OCI-LY3 (cell line): ENCODE measurements around the gene RBM45.

Source experiments
- H2AFZ ChIP-seq: fragments of 200-600, 300-600 bp; shearing (Covaris generic); 2 replicates; pipeline ENCODE4 v1.6.0; 2014; ENCODE audit warnings: antibody characterized with exemption, low read depth, low read length
- H3K27ac ChIP-seq: fragments of 200-600, 300-600 bp; sonication (generic); 2 replicates; pipeline ENCODE4 v1.5.1; 2014; ENCODE audit warnings: mild to moderate bottlenecking, low read length, moderate library complexity, mixed read lengths
- H3K27me3 ChIP-seq: fragments of 200-600, 300-600 bp; sonication (generic); 2 replicates; pipeline ENCODE4 v1.6.1; 2014; ENCODE audit warnings: low read depth, low read length, mixed read lengths
- H3K36me3 ChIP-seq: fragments of 200-600, 300-600 bp; sonication (generic); replicated peaks from 2 replicates; pipeline ENCODE3; 2014; ENCODE audit warnings: low read depth, low read length, mixed read lengths
- H3K4me1 ChIP-seq: fragments of 300-600, 200-600 bp; sonication (generic); 2 replicates; pipeline ENCODE4 v1.6.1; 2014; ENCODE audit warnings: low read length, mixed read lengths
- H3K4me2 ChIP-seq: fragments of 200-600, 300-600 bp; sonication (generic); 2 replicates; pipeline ENCODE4 v1.6.1; 2014; ENCODE audit warnings: low read length, mixed read lengths
- H3K4me3 ChIP-seq: fragments of 300-600, 200-600 bp; sonication (generic); 2 replicates; pipeline ENCODE4 v1.5.1; 2014; ENCODE audit warnings: antibody characterized with exemption, mild to moderate bottlenecking, low read length, moderate library complexity
- H3K79me2 ChIP-seq: fragments of 300-600, 200-600 bp; shearing (Covaris generic); 2 replicates; pipeline ENCODE4 v1.6.1; 2014; ENCODE audit warnings: mild to moderate bottlenecking, low read length, mixed read lengths
- H3K9ac ChIP-seq: fragments of 300-600, 200-600 bp; shearing (Covaris generic); 2 replicates; pipeline ENCODE4 v1.6.0; 2014; ENCODE audit warnings: mild to moderate bottlenecking, low read length, moderate library complexity
- H3K9me3 ChIP-seq: fragments of 200-600, 300-600 bp; shearing (Covaris generic); 2 replicates; pipeline ENCODE4 v1.6.1; 2014; ENCODE audit warnings: low read length, mixed read lengths; ENCODE audit not compliant: insufficient read depth
- H4K20me1 ChIP-seq: fragments of 200-600, 300-600 bp; sonication (generic); 2 replicates; pipeline ENCODE4 v1.6.1; 2016; ENCODE audit warnings: low read length, mixed read lengths; ENCODE audit not compliant: insufficient read depth
- EZH2phosphoT487 ChIP-seq: fragments of 200-600 bp; shearing (Covaris generic); IDR thresholded peaks from 2 replicates; pipeline ENCODE4 v1.6.1; 2018; ENCODE audit warnings: antibody characterized with exemption, mixed run types, low read depth
- TF ChIP-seq, protein P1 (sequence below): fragments of 200-600, 300-600 bp; sonication (generic); IDR thresholded peaks from 2 replicates; pipeline ENCODE4 v1.5.1; 2014; ENCODE audit warnings: antibody characterized with exemption, low read length, low read depth

Gene RBM45

DNA sequence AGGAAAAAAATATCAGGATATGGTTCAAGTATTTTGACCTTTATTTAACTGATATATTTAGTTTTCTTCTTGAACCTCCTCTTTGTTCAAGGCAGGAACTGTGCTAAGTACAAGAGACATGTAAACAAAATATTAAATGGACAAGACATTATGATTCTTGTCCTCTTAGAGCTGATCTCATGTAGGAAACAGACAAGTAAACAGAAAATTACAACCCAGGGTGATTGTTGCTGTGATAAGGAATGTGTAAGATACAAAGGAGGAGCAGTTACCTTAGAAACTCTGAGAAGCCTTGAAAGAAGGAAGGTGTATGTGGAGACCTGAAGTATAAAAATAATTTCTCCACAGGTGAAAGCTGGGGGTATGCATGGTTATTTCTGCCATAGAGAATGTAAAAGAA, 12.9 kb downstream of the RBM45 start:
- Histone ChIP-seq H2AFZ (no peak overlapping the region), H3K4me3 (no peak overlapping the region), H4K20me1 (no peaks in the 10 kb centered on the region), H3K9me3 (no peaks in the 10 kb centered on the region), H3K27ac (no peak overlapping the region), H3K27me3 (no peaks in the 10 kb centered on the region), H3K4me1 (no peaks in the 10 kb centered on the region), H3K9ac (no peak overlapping the region), H3K4me2 (no peak overlapping the region), H3K79me2 (no peaks in the 10 kb centered on the region), H3K36me3 (peaks cover 7% of the 10 kb centered on the region)
- TF ChIP-seq, protein P1, sequence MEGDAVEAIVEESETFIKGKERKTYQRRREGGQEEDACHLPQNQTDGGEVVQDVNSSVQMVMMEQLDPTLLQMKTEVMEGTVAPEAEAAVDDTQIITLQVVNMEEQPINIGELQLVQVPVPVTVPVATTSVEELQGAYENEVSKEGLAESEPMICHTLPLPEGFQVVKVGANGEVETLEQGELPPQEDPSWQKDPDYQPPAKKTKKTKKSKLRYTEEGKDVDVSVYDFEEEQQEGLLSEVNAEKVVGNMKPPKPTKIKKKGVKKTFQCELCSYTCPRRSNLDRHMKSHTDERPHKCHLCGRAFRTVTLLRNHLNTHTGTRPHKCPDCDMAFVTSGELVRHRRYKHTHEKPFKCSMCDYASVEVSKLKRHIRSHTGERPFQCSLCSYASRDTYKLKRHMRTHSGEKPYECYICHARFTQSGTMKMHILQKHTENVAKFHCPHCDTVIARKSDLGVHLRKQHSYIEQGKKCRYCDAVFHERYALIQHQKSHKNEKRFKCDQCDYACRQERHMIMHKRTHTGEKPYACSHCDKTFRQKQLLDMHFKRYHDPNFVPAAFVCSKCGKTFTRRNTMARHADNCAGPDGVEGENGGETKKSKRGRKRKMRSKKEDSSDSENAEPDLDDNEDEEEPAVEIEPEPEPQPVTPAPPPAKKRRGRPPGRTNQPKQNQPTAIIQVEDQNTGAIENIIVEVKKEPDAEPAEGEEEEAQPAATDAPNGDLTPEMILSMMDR = no peak
- no peak for TF ChIP-seq EZH2phosphoT487

DNA sequence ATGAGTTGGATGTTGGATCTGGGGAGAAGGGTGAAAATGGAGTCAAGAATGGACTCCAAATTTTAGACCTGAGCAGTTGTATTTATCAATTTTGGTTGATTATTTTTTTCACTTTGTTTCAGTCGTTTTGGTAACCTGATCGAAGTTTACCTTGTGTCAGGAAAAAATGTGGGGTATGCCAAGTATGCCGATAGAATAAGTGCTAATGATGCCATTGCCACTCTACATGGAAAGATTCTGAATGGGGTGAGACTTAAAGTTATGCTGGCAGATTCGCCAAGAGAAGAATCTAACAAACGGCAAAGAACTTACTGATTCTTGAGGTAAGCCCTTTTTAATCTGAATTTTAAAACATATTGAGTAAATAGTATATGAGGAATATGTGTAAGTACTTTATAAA, 13.6 kb downstream of the RBM45 start:
- H3K4me2 ChIP-seq = no peak overlapping the region
- H3K36me3 ChIP-seq = peaks cover 7% of the 10 kb centered on the region
- H3K79me2 ChIP-seq = no peaks in the 10 kb centered on the region
- H3K27ac ChIP-seq = no peak overlapping the region
- no peaks in the 10 kb centered on the region for H3K9me3 ChIP-seq
- H3K4me1 ChIP-seq = no peaks in the 10 kb centered on the region
- TF ChIP-seq EZH2phosphoT487 = no peak
- TF ChIP-seq, protein P1 = no peak
- no peak overlapping the region for H2AFZ ChIP-seq
- H3K4me3 ChIP-seq = no peak overlapping the region
- H3K9ac ChIP-seq = no peak overlapping the region
- no peaks in the 10 kb centered on the region for H3K27me3 ChIP-seq
- H4K20me1 ChIP-seq = no peaks in the 10 kb centered on the region

GRCh38 chr2:178128836-178129630, 16.8 kb downstream of the RBM45 start:
- Histone ChIP-seq H3K4me3 (no peak overlapping the region), H3K79me2 (no peaks in the 10 kb centered on the region)
- TF ChIP-seq, protein P1 = no peak
- no peak for TF ChIP-seq EZH2phosphoT487

GRCh38 chr2:178136321-178137025, 24.2 kb downstream of the RBM45 start:
- no peaks in the 10 kb centered on the region for H3K36me3 ChIP-seq
- H3K27ac ChIP-seq = no peak overlapping the region
- H3K9ac ChIP-seq = no peak overlapping the region
- H3K4me1 ChIP-seq = no peaks in the 10 kb centered on the region
- H3K9me3 ChIP-seq = no peaks in the 10 kb centered on the region
- no peaks in the 10 kb centered on the region for H4K20me1 ChIP-seq
- no peak overlapping the region for H3K4me3 ChIP-seq
- H2AFZ ChIP-seq = no peak overlapping the region
- no peaks in the 10 kb centered on the region for H3K79me2 ChIP-seq
- no peak for TF ChIP-seq EZH2phosphoT487
- TF ChIP-seq, protein P1 = no peak
- H3K27me3 ChIP-seq = no peaks in the 10 kb centered on the region
- no peak overlapping the region for H3K4me2 ChIP-seq

More at GRCh38 chr2:178128836-178129630, 16.8 kb downstream of the RBM45 start:
- Histone ChIP-seq H2AFZ (no peak overlapping the region), H3K27me3 (no peaks in the 10 kb centered on the region), H3K9ac (no peak overlapping the region), H3K27ac (no peak overlapping the region), H3K4me2 (no peak overlapping the region), H4K20me1 (no peaks in the 10 kb centered on the region), H3K9me3 (no peaks in the 10 kb centered on the region), H3K4me1 (no peaks in the 10 kb centered on the region), H3K36me3 (peaks cover 2% of the 10 kb centered on the region)
